A549 treated with AZD9567 at 1 μM for 4 hours (cell line): ENCODE results near the gene PSD. TPM values are rescaled to one million over a fixed set of nuclear protein-coding genes. Genes with fewer than 3 reads are reported as not detected.

Source experiments
- total RNA-seq: library from RNA; stranded (reverse); fragments of 200-300 nt; extraction: Qiagen RNA extraction; gene quantifications from 5 replicates; pipeline ENCODE4 v1.2.3, GENCODE V29; 2022; ENCODE audit not compliant: insufficient read depth

PSD gene
- total RNA-seq: 0.43 to 0.81 TPM (median 0.68 TPM) in 4 of 5 replicates, not detected in the other

DNA sequence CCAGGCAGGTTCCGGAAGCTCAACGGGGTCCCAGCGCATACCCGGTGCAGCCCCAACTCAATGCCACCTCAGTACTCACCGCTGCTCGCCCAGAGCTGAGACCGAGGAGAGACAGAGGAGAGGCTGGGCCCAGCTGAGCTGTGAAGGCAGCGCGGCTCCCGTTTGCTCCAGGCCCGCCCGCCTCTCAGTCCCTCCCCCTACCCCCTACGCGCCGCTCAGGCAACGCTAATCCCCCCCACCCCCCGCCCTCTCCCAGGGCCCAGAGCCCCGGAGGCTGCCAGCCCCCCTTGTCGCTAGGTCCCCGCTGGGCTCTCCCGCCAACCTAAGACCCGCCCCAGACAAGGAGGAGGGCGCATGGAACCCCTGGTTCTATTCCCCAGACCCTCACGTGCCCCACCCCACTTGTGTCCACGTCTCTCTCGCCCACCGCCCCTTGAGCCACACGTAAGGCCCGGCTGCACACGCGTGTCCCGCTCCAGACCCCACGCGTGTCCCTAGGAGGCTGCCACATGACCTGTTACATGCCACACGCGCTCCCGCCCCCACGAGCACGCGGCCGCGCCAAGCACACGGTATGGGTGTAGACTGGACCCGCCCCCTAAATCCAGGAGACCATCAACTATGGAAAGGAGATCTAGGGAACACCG, at the start of gene PSD:
Gene PSD, minus strand, starts transcription at position 164 of the 647 bp plus-strand sequence. CDS start 1,747 bp downstream, outside the sequence.

DNA sequence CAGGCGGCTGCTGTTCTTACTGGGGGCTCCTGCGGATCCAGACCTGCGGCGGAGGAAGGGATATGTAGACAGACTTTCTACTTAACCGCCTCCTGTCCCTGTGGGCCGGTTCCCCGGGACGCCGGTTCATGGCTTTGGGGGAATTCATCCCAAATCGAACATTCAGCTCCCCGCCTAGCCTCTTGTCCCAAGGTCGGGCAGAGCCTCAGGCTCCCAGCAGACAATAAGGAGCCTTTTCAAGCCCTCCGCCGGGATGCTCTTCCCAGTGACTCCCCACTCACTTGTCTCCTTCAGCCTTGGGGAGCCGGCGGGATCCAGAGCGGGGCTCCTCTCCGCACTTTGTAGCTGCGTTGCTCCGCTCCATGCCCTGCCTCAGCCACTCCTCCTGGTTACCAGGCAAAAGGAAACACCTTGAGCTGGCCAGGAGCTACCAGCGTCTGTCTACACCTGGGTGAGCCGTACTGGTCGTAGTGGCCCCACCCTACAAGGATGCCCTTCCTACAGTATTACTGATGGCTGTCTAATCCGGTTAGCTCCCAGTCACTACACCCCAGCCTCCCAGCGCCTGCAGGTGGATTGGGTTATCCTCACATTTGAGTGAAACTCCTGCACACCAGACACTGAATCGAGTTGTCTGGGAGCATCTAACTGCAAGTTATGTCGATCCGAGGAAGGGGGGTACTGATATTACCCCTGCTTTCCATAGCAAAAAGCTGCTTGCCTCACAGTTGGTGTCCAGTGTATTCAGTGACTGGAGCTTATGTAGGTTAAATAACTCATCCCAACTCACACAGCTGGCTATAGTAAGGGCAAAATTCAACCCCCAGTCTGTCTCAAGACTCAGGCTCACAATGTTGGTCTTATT, 32.8 kb upstream of the PSD start, which contains the start of gene C10orf95:
Gene C10orf95, minus strand, starts transcription at position 439 of the 865 bp plus-strand sequence. CDS start 450 bp downstream, outside the sequence.

DNA sequence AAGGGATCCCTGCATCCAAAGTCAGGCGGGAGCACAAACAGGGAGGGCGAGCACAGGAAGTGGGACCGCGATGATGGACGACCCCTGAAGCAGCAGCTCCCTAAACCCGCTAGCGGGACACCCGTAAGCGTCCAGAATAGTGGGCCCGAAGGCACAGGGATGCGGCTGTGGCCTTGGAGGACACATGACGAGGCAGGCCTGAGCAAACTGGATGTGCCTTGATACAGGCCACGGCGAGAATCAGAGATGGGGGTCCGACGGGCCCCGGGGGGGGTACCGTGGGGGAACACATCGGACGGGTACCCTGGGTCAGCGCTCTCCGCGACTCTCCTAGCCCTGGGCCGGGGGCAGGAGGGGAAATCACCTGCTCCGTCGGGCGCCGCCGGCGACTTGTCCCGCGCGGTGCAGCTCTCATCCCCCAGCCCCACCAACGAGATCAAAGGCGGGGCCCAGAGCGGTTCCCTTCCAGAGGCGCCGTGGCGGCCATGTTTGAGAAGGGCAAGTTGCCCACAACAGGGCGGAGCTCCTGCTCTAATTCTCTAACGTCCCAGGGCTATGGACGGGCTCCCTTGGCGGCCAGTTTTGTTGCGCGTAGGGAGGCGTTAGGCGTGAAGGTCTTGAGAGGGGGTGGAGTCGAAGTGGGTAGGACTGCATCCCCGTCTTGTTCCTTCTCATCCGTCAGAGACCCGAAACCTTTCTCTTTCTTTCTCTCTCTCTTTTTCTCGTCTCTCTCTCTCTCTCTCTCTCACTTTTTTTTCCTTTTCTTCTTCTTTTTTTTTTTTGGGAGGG, 13.8 kb upstream of the PSD start, which contains the start of gene CUEDC2:
Gene CUEDC2, minus strand, starts transcription at position 413 of the 789 bp plus-strand sequence. CDS start 7,386 bp downstream, outside the sequence.

DNA sequence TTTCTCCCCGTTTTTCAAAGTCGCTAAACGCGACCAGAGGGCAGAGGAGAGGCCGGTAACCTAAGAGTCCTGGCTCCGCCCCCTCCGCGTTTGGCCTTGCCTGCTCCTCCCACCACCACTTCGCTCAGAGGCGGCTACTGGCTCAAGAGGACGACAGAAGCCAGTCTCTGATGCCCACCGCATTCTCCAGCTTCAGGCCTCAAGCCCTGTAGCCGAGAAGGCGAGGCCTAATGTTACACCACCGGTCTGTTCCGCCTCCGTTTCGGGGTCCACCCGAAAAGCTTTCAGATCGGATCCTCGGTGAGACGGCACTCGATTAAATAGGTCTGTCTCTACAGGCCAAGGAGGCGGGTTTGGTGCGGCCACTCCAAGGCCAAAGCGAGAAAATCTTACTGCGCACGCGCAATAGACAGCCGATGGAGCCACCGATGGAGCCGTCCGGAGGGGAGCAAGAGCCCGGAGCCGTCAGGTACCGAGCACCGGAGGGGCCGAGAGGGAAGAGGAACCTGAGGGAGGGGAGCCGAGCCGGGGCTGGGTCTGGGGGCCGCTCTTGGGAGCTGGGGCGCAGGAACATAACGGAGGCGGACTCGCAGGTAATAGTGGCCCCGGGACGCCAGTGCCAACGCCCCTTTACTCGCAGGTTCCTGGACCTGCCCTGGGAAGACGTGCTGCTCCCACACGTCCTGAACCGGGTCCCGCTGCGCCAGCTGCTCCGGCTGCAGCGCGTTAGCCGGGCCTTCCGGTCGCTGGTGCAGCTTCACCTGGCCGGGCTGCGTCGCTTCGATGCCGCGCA, 2.3 kb upstream of the PSD start, which contains the start of gene FBXL15:
Gene FBXL15, plus strand, starts transcription at position 123 of the 793 bp plus-strand sequence. Its CDS starts 294 bp downstream, at position 417.

DNA sequence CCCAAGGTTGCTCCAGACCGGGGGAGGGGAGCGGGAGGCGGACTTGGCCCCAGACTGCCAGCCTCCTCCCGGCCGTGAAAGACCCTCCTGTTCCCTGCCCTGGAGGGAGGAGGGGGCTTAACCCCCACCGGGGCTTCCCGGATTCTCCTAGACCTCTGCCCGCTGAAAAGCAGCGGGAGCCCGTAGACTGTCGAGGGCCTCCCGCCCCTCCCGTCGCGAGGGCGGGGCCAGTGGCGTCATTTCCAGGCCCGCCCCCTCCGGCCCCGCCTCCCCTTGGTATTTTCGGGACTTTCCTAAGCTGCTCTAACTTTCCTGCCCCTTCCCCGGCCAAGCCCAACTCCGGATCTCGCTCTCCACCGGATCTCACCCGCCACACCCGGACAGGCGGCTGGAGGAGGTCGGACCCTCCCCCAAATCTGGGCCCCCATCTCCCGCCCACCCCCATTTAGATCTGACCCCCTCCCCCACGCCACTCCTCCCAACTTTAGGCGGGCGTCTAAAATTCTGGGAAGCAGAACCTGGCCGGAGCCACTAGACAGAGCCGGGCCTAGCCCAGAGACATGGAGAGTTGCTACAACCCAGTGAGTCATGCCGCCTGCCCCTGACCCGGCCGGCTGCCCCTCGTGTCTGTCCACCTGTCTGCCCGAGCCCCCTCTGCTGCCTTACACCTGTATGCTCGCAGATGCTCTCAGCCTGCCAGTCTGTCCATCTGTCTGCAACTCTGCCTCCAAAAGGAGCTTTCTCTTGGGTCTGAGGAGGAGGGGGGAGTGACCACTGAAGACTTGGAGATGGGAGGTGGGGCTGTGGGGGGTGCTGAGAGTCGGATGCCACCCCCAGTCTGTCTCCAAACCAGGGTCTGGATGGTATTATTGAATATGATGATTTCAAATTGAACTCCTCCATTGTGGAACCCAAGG, 22.9 kb downstream of the PSD start, which contains the start of gene NFKB2:
Gene NFKB2, plus strand, starts transcription at position 306 of the 917 bp plus-strand sequence. Its CDS starts 255 bp downstream, at position 561.

Other genes with a start within 250 kb of the PSD start
- gene ELOVL3, start 192.5 kb downstream of the PSD start, total RNA-seq: 0.31 to 1.5 TPM (median 0.42 TPM) in 5 replicates
- 0.35 to 0.70 TPM (median 0.63 TPM) in 4 of 5 replicates, not detected in the other for gene PITX3, start 177.3 kb downstream of the PSD start, total RNA-seq
- gene GBF1, start 173.3 kb downstream of the PSD start, total RNA-seq: 23.9 to 28.6 TPM (median 27.0 TPM) in 5 replicates
- 41.6 to 72.1 TPM (median 51.9 TPM) in 5 replicates for gene NFKB2, start 23.1 kb downstream of the PSD start, total RNA-seq
- gene FBXL15, start 2.1 kb upstream of the PSD start, total RNA-seq: 4.8 to 11.7 TPM (median 11.0 TPM) in 5 replicates
- 53.9 to 67.4 TPM (median 66.5 TPM) in 5 replicates for gene CUEDC2, start 13.8 kb upstream of the PSD start, total RNA-seq
- 0.05 to 0.15 TPM (median 0.09 TPM) in 3 of 5 replicates, not detected in the others for gene C10orf95, start 32.8 kb upstream of the PSD start, total RNA-seq
- gene ACTR1A, start 83.9 kb upstream of the PSD start, total RNA-seq: 85.2 to 107 TPM (median 93.5 TPM) in 5 replicates
- 5.0 to 8.4 TPM (median 7.5 TPM) in 5 replicates for gene SUFU, start 85.2 kb upstream of the PSD start, total RNA-seq
- 36.2 to 41.8 TPM (median 38.8 TPM) in 5 replicates for gene TRIM8, start 225.7 kb upstream of the PSD start, total RNA-seq